ENCODE results near the gene TSHZ2. TPM values are rescaled to one million over a fixed set of nuclear protein-coding genes. Genes with fewer than 3 reads are reported as not detected.

Gene TSHZ2
- total RNA-seq, 1 donor from 2014 or later, result 1.6 TPM

- FAIRE-seq, result no peak
- no peak for TF ChIP-seq CTCF (IDR thresholded peaks at IDR 0.05; ENCODE audit: insufficient read depth, low read length, severe bottlenecking)
- Histone ChIP-seq H3K4me3 (ENCODE audit: low read depth, low read length) (no peak overlapping the region), H3K36me3 (ENCODE audit: control insufficient read depth, insufficient read depth, low read length) (no peaks in the 10 kb centered on the region), H3K27me3 (ENCODE audit: control insufficient read depth, insufficient read depth, low read length) (no peaks in the 10 kb centered on the region)
- DNase-seq (ENCODE audit: low read depth), result peak; percentile 56
Measured at GRCh38 chr20:52975029-52975732, 3.0 kb downstream of the TSHZ2 start.

GRCh38 chr20:52975803-52976531 lies 3.8 kb downstream of the TSHZ2 start:
- Histone ChIP-seq H3K4me3 (ENCODE audit: low read depth, low read length) (no peak overlapping the region), H3K36me3 (ENCODE audit: control insufficient read depth, insufficient read depth, low read length) (no peaks in the 10 kb centered on the region), H3K27me3 (ENCODE audit: control insufficient read depth, insufficient read depth, low read length) (no peaks in the 10 kb centered on the region)
- no peak for DNase-seq (ENCODE audit: low read depth)
- no peak for FAIRE-seq
- TF ChIP-seq CTCF (IDR thresholded peaks at IDR 0.05; ENCODE audit: insufficient read depth, low read length, severe bottlenecking), result no peak

DNA sequence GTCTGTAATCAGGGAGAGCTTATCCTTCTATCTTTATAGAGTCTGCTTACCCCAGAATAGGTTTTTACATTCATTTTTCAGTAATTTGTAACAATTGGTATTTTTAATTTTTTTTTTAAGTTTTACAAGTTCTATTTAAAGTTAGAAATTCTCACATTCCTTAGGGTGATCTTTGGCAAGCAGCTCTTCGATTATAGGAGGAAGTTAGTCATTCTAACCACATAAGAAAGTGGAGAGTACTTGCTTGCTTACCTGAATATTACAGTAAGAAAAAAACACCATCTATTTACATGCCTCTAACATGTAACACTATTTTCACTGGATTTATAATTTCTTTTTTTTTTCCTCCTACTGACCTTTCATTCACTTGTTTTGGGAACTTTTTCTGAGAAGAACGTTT lies 6.7 kb downstream of the TSHZ2 start:
- no peak for FAIRE-seq
- H3K27me3 ChIP-seq (ENCODE audit: control insufficient read depth, insufficient read depth, low read length), result no peaks in the 10 kb centered on the region
- TF ChIP-seq CTCF (IDR thresholded peaks at IDR 0.05; ENCODE audit: insufficient read depth, low read length, severe bottlenecking), result no peak
- no peaks in the 10 kb centered on the region for H3K36me3 ChIP-seq (ENCODE audit: control insufficient read depth, insufficient read depth, low read length)
- no peak overlapping the region for H3K4me3 ChIP-seq (ENCODE audit: low read depth, low read length)
- peak; percentile 50 for DNase-seq (ENCODE audit: low read depth)

- Histone ChIP-seq H3K4me3 (ENCODE audit: low read depth, low read length) (no peak overlapping the region), H3K27me3 (ENCODE audit: control insufficient read depth, insufficient read depth, low read length) (no peaks in the 10 kb centered on the region), H3K36me3 (ENCODE audit: control insufficient read depth, insufficient read depth, low read length) (no peaks in the 10 kb centered on the region)
- FAIRE-seq, result no peak
- no peak for DNase-seq (ENCODE audit: low read depth)
- TF ChIP-seq CTCF (IDR thresholded peaks at IDR 0.05; ENCODE audit: insufficient read depth, low read length, severe bottlenecking), result no peak
Measured at GRCh38 chr20:52981051-52981450, 8.9 kb downstream of the TSHZ2 start.

GRCh38 chr20:52983726-52984450 lies 11.7 kb downstream of the TSHZ2 start:
- no peak overlapping the region for H3K4me3 ChIP-seq (ENCODE audit: low read depth, low read length)
- no peaks in the 10 kb centered on the region for H3K27me3 ChIP-seq (ENCODE audit: control insufficient read depth, insufficient read depth, low read length)
- FAIRE-seq, result no peak
- H3K36me3 ChIP-seq (ENCODE audit: control insufficient read depth, insufficient read depth, low read length), result no peaks in the 10 kb centered on the region
- TF ChIP-seq CTCF (IDR thresholded peaks at IDR 0.05; ENCODE audit: insufficient read depth, low read length, severe bottlenecking), result no peak
- DNase-seq (ENCODE audit: low read depth), result no peak
